Fibroblast of lung (primary cell): Measurements from ENCODE around the gene MCCD1. TPM values are rescaled to one million over a fixed set of nuclear protein-coding genes. Genes with fewer than 3 reads are reported as not detected.

Source experiments
- DNase-seq, 2 donors: peaks; one replicate each; pipeline versions ENCODE4 v3.0.0 to v3.0.0-alpha.2; 2010; ENCODE audit warnings: low read depth in 2 of 2
- H2AFZ ChIP-seq: 2 replicates; pipeline ENCODE4 v1.5.1; 2012; ENCODE audit warnings: low read length, control low read depth, inconsistent platforms
- H3K27ac ChIP-seq: 2 replicates; pipeline ENCODE4 v1.5.1; 2011; ENCODE audit warnings: low read length, control low read depth; ENCODE audit not compliant: insufficient read depth
- H3K27me3 ChIP-seq: 2 replicates; pipeline ENCODE4 v1.5.1; 2011; ENCODE audit warnings: mild to moderate bottlenecking, low read length; ENCODE audit not compliant: control insufficient read depth, insufficient read depth
- H3K36me3 ChIP-seq: 2 replicates; pipeline ENCODE4 v1.5.1; 2011; ENCODE audit warnings: low read length; ENCODE audit not compliant: control insufficient read depth, insufficient read depth
- H3K4me1 ChIP-seq: 2 replicates; pipeline ENCODE4 v1.5.1; 2011; ENCODE audit warnings: low read length; ENCODE audit not compliant: control insufficient read depth, insufficient read depth; ENCODE audit errors: extremely low read depth
- H3K4me2 ChIP-seq: 2 replicates; pipeline ENCODE4 v1.5.1; 2011; ENCODE audit warnings: low read length, control low read depth; ENCODE audit not compliant: insufficient read depth; ENCODE audit errors: extremely low read depth
- H3K4me3 ChIP-seq, 4 experiments: fragments of 200-600 bp in 1 of 4; sonication (generic) in 1 of 4; replicated peaks in 1 of 4; 2 replicates each; pipeline ENCODE4 v1.5.1; 2011 to 2016; ENCODE audit warnings: low read length in 4 of 4, low read depth in 3 of 4, mild to moderate bottlenecking in 3 of 4, control low read depth in 2 of 4, inconsistent platforms in 1 of 4, mixed read lengths in 1 of 4; ENCODE audit not compliant: insufficient read depth in 1 of 4; ENCODE audit errors: control extremely low read depth in 1 of 4
- H3K79me2 ChIP-seq: 2 replicates; pipeline ENCODE4 v1.5.1; 2012; ENCODE audit warnings: mild to moderate bottlenecking, low read length, inconsistent platforms; ENCODE audit not compliant: control insufficient read depth, insufficient read depth
- H3K9ac ChIP-seq: 2 replicates; pipeline ENCODE4 v1.5.1; 2011; ENCODE audit warnings: mild to moderate bottlenecking, low read length, control low read depth; ENCODE audit not compliant: insufficient read depth
- H3K9me3 ChIP-seq: 2 replicates; pipeline ENCODE4 v1.5.1; 2012; ENCODE audit warnings: low read depth, low read length; ENCODE audit not compliant: control insufficient read depth, insufficient read depth
- H4K20me1 ChIP-seq: 2 replicates; pipeline ENCODE4 v1.5.1; 2011; ENCODE audit warnings: low read length; ENCODE audit not compliant: control insufficient read depth, insufficient read depth; ENCODE audit errors: extremely low read depth
- EZH2 ChIP-seq: IDR thresholded peaks from 2 replicates; pipeline ENCODE4 v1.5.1; 2012; ENCODE audit warnings: low read length, control low read depth, mild to moderate bottlenecking; ENCODE audit errors: missing control alignments
- polyA plus RNA-seq, 2 donors: library from polyadenylated mRNA; depleted of rRNA in 1 of 2; stranded (reverse) in 1 of 2; unstranded in 1 of 2; fragments of >200 nt; gene quantifications; 2 replicates each; pipeline ENCODE4 v1.2.1, GENCODE V29; 2011 to 2012; ENCODE audit warnings: missing spikeins in 1 of 2
- total RNA-seq: library from RNA; depleted of rRNA; stranded (reverse); fragments of >200 nt; gene quantifications from 2 replicates; pipeline ENCODE4 v1.2.1, GENCODE V29; 2014
- TF ChIP-seq, protein P1 (sequence below), 2 donors: IDR thresholded peaks in 1 of 2; conservative IDR thresholded peaks in 1 of 2; 1 replicate in 1 of 2; 2 replicates in 1 of 2; pipeline ENCODE4 v1.5.1; 2011 to 2012; ENCODE audit warnings: low read length in 2 of 2, control low read depth in 1 of 2, inconsistent platforms in 1 of 2, low read depth in 1 of 2, mild to moderate bottlenecking in 1 of 2

The MCCD1 gene
- total and polyA plus RNA-seq, 2 donors (not counting 1 experiment from before 2014, with no cell fraction given) = not detected

DNA sequence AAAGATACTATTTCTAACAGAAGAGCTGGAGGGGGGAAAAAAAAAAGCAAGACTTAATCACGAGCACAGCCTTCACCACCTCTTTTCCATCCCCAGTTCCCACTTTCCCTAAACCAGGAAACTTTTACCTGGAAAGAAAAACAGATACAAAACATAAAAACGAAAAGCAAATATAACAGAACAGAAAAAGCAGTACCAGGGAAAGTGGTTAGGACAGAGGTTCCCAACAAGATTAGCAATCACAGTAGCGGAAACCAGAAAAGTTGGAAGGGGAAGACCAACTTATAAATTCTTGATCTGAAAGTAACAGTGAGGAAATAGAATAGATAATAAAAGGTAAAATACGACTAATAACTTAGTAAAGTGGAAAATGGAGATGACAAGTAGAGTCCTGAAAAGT lies 11.9 kb downstream of the MCCD1 start:
- Histone ChIP-seq H3K4me2 (peak overlapping the region; percentile 97), H3K36me3 (peaks cover 17% of the 10 kb centered on the region), H3K9ac (peak overlapping the region; percentile 82), H2AFZ (no peak overlapping the region), H3K9me3 (no peaks in the 10 kb centered on the region), H3K27ac (peak overlapping the region; percentile 96), H3K79me2 (peaks cover 60% of the 10 kb centered on the region), H4K20me1 (peaks cover 1% of the 10 kb centered on the region), H3K4me1 (peaks cover 7% of the 10 kb centered on the region), H3K4me3 (peak overlapping the region; percentile 74 to 96 (median 88)), H3K27me3 (no peaks in the 10 kb centered on the region)
- no peak for TF ChIP-seq EZH2
- TF ChIP-seq, protein P1, sequence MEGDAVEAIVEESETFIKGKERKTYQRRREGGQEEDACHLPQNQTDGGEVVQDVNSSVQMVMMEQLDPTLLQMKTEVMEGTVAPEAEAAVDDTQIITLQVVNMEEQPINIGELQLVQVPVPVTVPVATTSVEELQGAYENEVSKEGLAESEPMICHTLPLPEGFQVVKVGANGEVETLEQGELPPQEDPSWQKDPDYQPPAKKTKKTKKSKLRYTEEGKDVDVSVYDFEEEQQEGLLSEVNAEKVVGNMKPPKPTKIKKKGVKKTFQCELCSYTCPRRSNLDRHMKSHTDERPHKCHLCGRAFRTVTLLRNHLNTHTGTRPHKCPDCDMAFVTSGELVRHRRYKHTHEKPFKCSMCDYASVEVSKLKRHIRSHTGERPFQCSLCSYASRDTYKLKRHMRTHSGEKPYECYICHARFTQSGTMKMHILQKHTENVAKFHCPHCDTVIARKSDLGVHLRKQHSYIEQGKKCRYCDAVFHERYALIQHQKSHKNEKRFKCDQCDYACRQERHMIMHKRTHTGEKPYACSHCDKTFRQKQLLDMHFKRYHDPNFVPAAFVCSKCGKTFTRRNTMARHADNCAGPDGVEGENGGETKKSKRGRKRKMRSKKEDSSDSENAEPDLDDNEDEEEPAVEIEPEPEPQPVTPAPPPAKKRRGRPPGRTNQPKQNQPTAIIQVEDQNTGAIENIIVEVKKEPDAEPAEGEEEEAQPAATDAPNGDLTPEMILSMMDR (conservative IDR thresholded peaks at IDR 0.05 in 1 of 2, IDR thresholded peaks at IDR 0.05 in 1 of 2; ENCODE audit: low read depth in 1 of 2, low read length in 2 of 2) = no peak
- DNase-seq = no peak

DNA sequence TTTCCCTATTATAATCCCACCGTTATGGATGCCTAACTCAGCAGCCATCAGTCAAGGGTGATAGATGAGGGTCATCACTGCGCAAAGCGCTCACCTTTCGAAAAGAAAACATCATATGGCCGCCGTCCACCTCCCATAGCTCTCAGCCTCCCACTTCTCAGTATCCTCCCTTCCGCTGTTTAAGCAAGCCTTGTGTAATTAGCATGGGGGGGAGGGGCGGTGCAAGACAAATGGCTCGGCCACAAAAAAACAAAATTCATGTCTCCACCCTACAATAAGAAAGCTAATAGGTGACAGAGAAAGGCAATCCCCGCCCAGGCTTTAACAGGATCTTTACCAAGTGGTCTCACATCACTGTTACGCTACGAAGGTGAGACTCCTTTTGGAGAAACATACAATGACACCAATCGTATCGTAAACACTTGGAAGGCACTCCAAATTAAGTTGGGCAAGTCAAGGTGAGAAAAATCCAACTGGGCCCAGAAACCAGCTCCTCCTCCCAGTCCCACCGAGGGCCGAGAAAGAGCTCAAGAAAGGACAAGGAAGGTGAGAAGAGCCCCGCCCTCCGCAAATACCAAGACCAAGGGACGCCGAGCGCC lies 12.4 kb downstream of the MCCD1 start:
- peaks cover 1% of the 10 kb centered on the region for H4K20me1 ChIP-seq
- H3K27ac ChIP-seq = peak overlapping the region; percentile 96
- no peak for TF ChIP-seq EZH2
- TF ChIP-seq, protein P1 (conservative IDR thresholded peaks at IDR 0.05 in 1 of 2, IDR thresholded peaks at IDR 0.05 in 1 of 2; ENCODE audit: low read depth in 1 of 2, low read length in 2 of 2) = no peak
- peaks cover 14% of the 10 kb centered on the region for H3K36me3 ChIP-seq
- no peaks in the 10 kb centered on the region for H3K27me3 ChIP-seq
- H3K9me3 ChIP-seq = no peaks in the 10 kb centered on the region
- peaks cover 7% of the 10 kb centered on the region for H3K4me1 ChIP-seq
- H3K4me2 ChIP-seq = peak overlapping the region; percentile 97
- H3K79me2 ChIP-seq = peaks cover 56% of the 10 kb centered on the region
- H3K4me3 ChIP-seq = peak overlapping the region; percentile 74 to 96 (median 88)
- no peak overlapping the region for H2AFZ ChIP-seq
- DNase-seq = peak; percentile 48 to 73
- peak overlapping the region; percentile 82 for H3K9ac ChIP-seq

GRCh38 chr6:31541658-31542521 lies 13.1 kb downstream of the MCCD1 start, which contains the start of gene DDX39B:
Gene DDX39B (minus strand): TSS chr6:31542003. CDS start chr6:31540532, 1,471 bp downstream.
- Histone ChIP-seq H3K4me2 (peak within 1 kb of the TSS; percentile 97), H3K4me1 (peaks cover 7% of the 10 kb centered on the region), H3K9ac (peak within 1 kb of the TSS; percentile 82), H3K4me3 (peak within 1 kb of the TSS; percentile 74 to 96 (median 88)), H2AFZ (peak within 1 kb of the TSS; percentile 70), H3K9me3 (no peaks in the 10 kb centered on the region), H4K20me1 (peaks cover 1% of the 10 kb centered on the region), H3K79me2 (peaks cover 49% of the 10 kb centered on the region), H3K36me3 (peaks cover 12% of the 10 kb centered on the region), H3K27ac (peak within 1 kb of the TSS; percentile 96), H3K27me3 (no peaks in the 10 kb centered on the region)
- peak; percentile 96 to 99 for DNase-seq
- TF ChIP-seq, protein P1 (conservative IDR thresholded peaks at IDR 0.05 in 1 of 2, IDR thresholded peaks at IDR 0.05 in 1 of 2; ENCODE audit: low read depth in 1 of 2, low read length in 2 of 2) = no peak
- no peak for TF ChIP-seq EZH2
